Measurements from ENCODE around the gene KCNA5.

KCNA5 gene

DNA sequence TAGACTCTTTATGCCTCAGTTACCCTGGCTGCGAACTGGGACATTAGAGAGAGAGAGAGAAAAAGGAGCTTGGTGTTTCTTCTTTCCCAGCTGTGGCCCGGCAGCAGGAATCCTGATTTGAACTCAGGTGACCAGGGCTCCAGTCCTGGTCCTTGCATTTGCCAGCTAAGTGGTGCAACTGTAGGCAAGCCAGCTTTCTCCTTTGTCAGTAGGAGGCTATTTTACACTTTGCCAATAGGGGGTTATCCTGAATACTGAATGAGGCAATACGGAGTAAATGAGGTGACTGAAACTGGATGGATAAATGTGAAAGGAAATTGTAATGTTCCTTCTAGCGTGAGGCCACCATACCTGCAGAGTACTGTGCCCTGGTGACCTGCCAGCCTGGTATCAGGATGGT lies 27.8 kb downstream of the KCNA5 start:
- H3K27ac ChIP-seq (ENCODE audit: low read length): no peak overlapping the region
- H3K9me3 ChIP-seq (ENCODE audit: insufficient read depth, low read length): no peaks in the 10 kb centered on the region
- H3K27me3 ChIP-seq (ENCODE audit: low read depth, low read length): peaks cover 85% of the 10 kb centered on the region
- no peak overlapping the region for H2AFZ ChIP-seq (ENCODE audit: low read depth, low read length)
- TF ChIP-seq, protein P1, sequence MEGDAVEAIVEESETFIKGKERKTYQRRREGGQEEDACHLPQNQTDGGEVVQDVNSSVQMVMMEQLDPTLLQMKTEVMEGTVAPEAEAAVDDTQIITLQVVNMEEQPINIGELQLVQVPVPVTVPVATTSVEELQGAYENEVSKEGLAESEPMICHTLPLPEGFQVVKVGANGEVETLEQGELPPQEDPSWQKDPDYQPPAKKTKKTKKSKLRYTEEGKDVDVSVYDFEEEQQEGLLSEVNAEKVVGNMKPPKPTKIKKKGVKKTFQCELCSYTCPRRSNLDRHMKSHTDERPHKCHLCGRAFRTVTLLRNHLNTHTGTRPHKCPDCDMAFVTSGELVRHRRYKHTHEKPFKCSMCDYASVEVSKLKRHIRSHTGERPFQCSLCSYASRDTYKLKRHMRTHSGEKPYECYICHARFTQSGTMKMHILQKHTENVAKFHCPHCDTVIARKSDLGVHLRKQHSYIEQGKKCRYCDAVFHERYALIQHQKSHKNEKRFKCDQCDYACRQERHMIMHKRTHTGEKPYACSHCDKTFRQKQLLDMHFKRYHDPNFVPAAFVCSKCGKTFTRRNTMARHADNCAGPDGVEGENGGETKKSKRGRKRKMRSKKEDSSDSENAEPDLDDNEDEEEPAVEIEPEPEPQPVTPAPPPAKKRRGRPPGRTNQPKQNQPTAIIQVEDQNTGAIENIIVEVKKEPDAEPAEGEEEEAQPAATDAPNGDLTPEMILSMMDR (IDR thresholded peaks at IDR 0.05; ENCODE audit: low read depth, low read length): no peak
- TF ChIP-seq EZH2phosphoT487 (IDR thresholded peaks at IDR 0.05; ENCODE audit: low read depth): no peak
- no peak overlapping the region for H3K4me3 ChIP-seq (ENCODE audit: low read length)
- H3K4me1 ChIP-seq (ENCODE audit: low read length): peaks cover 16% of the 10 kb centered on the region
- H3K4me2 ChIP-seq (ENCODE audit: low read length): no peak overlapping the region
- H3K9ac ChIP-seq (ENCODE audit: low read length): no peak overlapping the region
- no peaks in the 10 kb centered on the region for H3K36me3 ChIP-seq (replicated peaks; ENCODE audit: low read depth, low read length)
- no peaks in the 10 kb centered on the region for H4K20me1 ChIP-seq (ENCODE audit: insufficient read depth, low read length)
- H3K79me2 ChIP-seq (ENCODE audit: low read length): no peaks in the 10 kb centered on the region

DNA sequence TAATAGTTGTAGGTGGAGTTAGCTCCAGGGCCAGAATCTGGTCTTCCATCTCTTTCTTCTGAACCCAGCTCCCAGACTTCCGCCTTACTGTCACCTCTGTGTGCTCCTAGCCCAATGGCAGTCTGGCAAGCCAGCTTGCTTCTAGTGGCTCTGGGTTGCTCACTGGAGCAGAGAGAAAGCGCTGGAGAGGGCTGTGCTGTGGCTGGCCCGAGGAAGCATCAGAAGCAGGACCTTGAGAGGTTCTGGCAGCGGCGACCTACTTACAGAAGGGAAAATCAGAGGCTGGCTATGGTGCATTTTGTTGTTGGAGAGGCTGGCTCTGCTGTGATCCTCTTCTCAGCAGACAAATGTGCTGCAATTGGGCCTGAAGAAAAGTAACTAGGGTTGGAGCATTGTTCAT lies 28.6 kb downstream of the KCNA5 start:
- Histone ChIP-seq H3K4me3 (ENCODE audit: low read length) (no peak overlapping the region), H3K4me2 (ENCODE audit: low read length) (no peak overlapping the region)

DNA sequence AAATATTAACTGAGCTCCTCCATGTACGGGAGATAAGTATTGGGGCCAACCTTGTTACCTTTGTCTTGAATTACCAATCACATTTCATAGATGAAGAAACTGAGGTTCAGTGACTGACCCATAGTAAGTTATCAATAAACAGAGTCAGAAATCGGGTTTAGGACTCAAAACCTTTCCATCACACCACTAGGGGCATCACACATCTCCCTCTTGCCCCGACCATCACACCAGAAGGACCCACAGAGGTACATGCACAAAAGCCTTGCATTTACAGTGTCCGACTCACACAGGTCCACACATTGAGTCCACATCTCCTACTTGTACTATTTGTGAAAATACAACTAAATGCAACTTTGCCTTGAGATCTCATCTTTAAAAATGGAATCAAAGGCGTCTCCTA lies 29.4 kb downstream of the KCNA5 start:
- H2AFZ ChIP-seq (ENCODE audit: low read depth, low read length): no peak overlapping the region
- no peak for TF ChIP-seq EZH2phosphoT487 (IDR thresholded peaks at IDR 0.05; ENCODE audit: low read depth)
- TF ChIP-seq, protein P1 (IDR thresholded peaks at IDR 0.05; ENCODE audit: low read depth, low read length): peak; percentile 28; the same call in 1 of the 2 replicates
- no peaks in the 10 kb centered on the region for H3K9me3 ChIP-seq (ENCODE audit: insufficient read depth, low read length)
- H3K27ac ChIP-seq (ENCODE audit: low read length): no peak overlapping the region
- no peaks in the 10 kb centered on the region for H4K20me1 ChIP-seq (ENCODE audit: insufficient read depth, low read length)
- H3K4me1 ChIP-seq (ENCODE audit: low read length): peaks cover 14% of the 10 kb centered on the region
- no peak overlapping the region for H3K4me3 ChIP-seq (ENCODE audit: low read length)
- no peak overlapping the region for H3K4me2 ChIP-seq (ENCODE audit: low read length)
- H3K9ac ChIP-seq (ENCODE audit: low read length): no peak overlapping the region
- no peaks in the 10 kb centered on the region for H3K36me3 ChIP-seq (replicated peaks; ENCODE audit: low read depth, low read length)
- no peaks in the 10 kb centered on the region for H3K79me2 ChIP-seq (ENCODE audit: low read length)
- peaks cover 90% of the 10 kb centered on the region for H3K27me3 ChIP-seq (ENCODE audit: low read depth, low read length)

More for the DNA sequence above, 28.6 kb downstream of the KCNA5 start:
- TF ChIP-seq, protein P1 (IDR thresholded peaks at IDR 0.05; ENCODE audit: low read depth, low read length): no peak
- no peak for TF ChIP-seq EZH2phosphoT487 (IDR thresholded peaks at IDR 0.05; ENCODE audit: low read depth)
- Histone ChIP-seq H3K79me2 (ENCODE audit: low read length) (no peaks in the 10 kb centered on the region), H3K4me1 (ENCODE audit: low read length) (peaks cover 16% of the 10 kb centered on the region), H3K9me3 (ENCODE audit: insufficient read depth, low read length) (no peaks in the 10 kb centered on the region), H2AFZ (ENCODE audit: low read depth, low read length) (no peak overlapping the region), H3K27me3 (ENCODE audit: low read depth, low read length) (peaks cover 89% of the 10 kb centered on the region), H3K36me3 (replicated peaks; ENCODE audit: low read depth, low read length) (no peaks in the 10 kb centered on the region), H4K20me1 (ENCODE audit: insufficient read depth, low read length) (no peaks in the 10 kb centered on the region), H3K9ac (ENCODE audit: low read length) (no peak overlapping the region), H3K27ac (ENCODE audit: low read length) (no peak overlapping the region)

DNA sequence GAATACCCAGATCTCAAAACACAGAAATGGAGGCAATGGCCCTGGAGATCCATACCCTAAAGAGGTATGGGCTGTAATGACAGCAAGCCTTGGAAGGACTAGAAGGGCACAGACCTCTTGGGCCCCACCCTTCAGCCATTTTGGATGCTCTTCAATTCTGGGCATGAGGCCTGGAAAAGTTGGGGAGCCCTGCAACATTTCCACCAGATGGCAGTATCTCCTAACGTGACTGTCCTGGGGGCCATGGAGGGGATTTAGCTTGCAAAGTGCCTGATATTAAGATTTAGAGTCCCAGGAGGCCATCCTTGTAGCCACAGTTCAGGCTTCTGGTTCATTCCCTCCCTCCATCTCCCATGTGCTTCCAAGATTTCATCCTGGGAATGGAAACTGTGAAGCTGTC lies 30.2 kb downstream of the KCNA5 start:
- no peaks in the 10 kb centered on the region for H3K9me3 ChIP-seq (ENCODE audit: insufficient read depth, low read length)
- no peak overlapping the region for H3K9ac ChIP-seq (ENCODE audit: low read length)
- no peak overlapping the region for H2AFZ ChIP-seq (ENCODE audit: low read depth, low read length)
- TF ChIP-seq, protein P1 (IDR thresholded peaks at IDR 0.05; ENCODE audit: low read depth, low read length): peak; percentile 57
- TF ChIP-seq EZH2phosphoT487 (IDR thresholded peaks at IDR 0.05; ENCODE audit: low read depth): no peak
- no peaks in the 10 kb centered on the region for H3K36me3 ChIP-seq (replicated peaks; ENCODE audit: low read depth, low read length)
- no peak overlapping the region for H3K4me2 ChIP-seq (ENCODE audit: low read length)
- H3K4me3 ChIP-seq (ENCODE audit: low read length): no peak overlapping the region
- no peak overlapping the region for H3K27ac ChIP-seq (ENCODE audit: low read length)
- H3K4me1 ChIP-seq (ENCODE audit: low read length): peaks cover 6% of the 10 kb centered on the region
- peaks cover 93% of the 10 kb centered on the region for H3K27me3 ChIP-seq (ENCODE audit: low read depth, low read length)
- no peaks in the 10 kb centered on the region for H4K20me1 ChIP-seq (ENCODE audit: insufficient read depth, low read length)
- no peaks in the 10 kb centered on the region for H3K79me2 ChIP-seq (ENCODE audit: low read length)
